H1 (cell line): ENCODE results near the gene SLC35A3. TPM values are rescaled to one million over a fixed set of nuclear protein-coding genes. Genes with fewer than 3 reads are reported as not detected.

Experiments
- CTCF ChIA-PET: fragments of 300-600 bp; sonication (Branson Sonifier 250); formaldehyde crosslinking; loops from one replicate; lab custom pipeline; 2021; ENCODE audit not compliant: partially characterized antibody; lab: Charles Lee
- POLR2A ChIA-PET: fragments of 300-600 bp; sonication (Branson Sonifier 250); formaldehyde crosslinking; loops from one replicate; lab custom pipeline; 2021; ENCODE audit warnings: inconsistent platforms; ENCODE audit not compliant: partially characterized antibody; lab: Charles Lee
- DNase-seq, 2 experiments: peaks; one replicate each; pipeline versions ENCODE4 v3.0.0 to v3.0.0-alpha.2; 2010 to 2022; ENCODE audit warnings: low spot score in 2 of 2, low read depth in 1 of 2, mixed read lengths in 1 of 2
- FAIRE-seq: peaks from 2 replicates; lab custom pipeline; 2011; peaks lifted over from hg19 to GRCh38; lab: Jason Lieb, UNC
- H2AFZ ChIP-seq: 2 replicates; pipeline ENCODE4 v1.8.1; 2012; ENCODE audit warnings: low read length, inconsistent platforms
- H2AK5ac ChIP-seq: 2 replicates; pipeline ENCODE4 v1.6.1; 2013; ENCODE audit warnings: low read depth, low read length
- H2BK120ac ChIP-seq: replicated peaks from 2 replicates; pipeline ENCODE3; 2013; ENCODE audit warnings: low read depth, low read length, inconsistent platforms
- H2BK12ac ChIP-seq: 2 replicates; pipeline ENCODE4 v1.6.1; 2013; ENCODE audit warnings: low read depth, low read length
- H2BK15ac ChIP-seq: 2 replicates; pipeline ENCODE4 v1.6.1; 2013; ENCODE audit warnings: low read length
- H2BK20ac ChIP-seq: 2 replicates; pipeline ENCODE4 v1.6.1; 2013; ENCODE audit warnings: low read length
- H2BK5ac ChIP-seq: 2 replicates; pipeline ENCODE4 v1.6.1; 2013; ENCODE audit warnings: low read depth, low read length
- H3K14ac ChIP-seq: 2 replicates; pipeline ENCODE4 v1.6.1; 2013; ENCODE audit warnings: inconsistent platforms; ENCODE audit not compliant: insufficient read length
- H3K18ac ChIP-seq: 2 replicates; pipeline ENCODE4 v1.6.1; 2013; ENCODE audit warnings: low read length; ENCODE audit errors: extremely low read depth
- H3K23ac ChIP-seq: 2 replicates; pipeline ENCODE4 v1.6.1; 2013; ENCODE audit warnings: inconsistent platforms; ENCODE audit not compliant: insufficient read length
- H3K23me2 ChIP-seq: 2 replicates; pipeline ENCODE4 v1.6.1; 2013; ENCODE audit warnings: low read depth, low read length
- H3K27ac ChIP-seq: 2 replicates; pipeline ENCODE4 v1.6.1; 2011; ENCODE audit warnings: low read depth, low read length, inconsistent platforms
- H3K27me3 ChIP-seq, 4 experiments: replicated peaks in 1 of 4; 1 replicate in 1 of 4; 2 replicates in 3 of 4; pipeline versions ENCODE4 v1.6.1 to v1.8.1; 2011 to 2013; ENCODE audit warnings: low read length in 3 of 4, mild to moderate bottlenecking in 3 of 4, inconsistent platforms in 2 of 4, mixed read lengths in 2 of 4, moderate library complexity in 1 of 4; ENCODE audit not compliant: control insufficient read depth in 3 of 4, insufficient read depth in 3 of 4; ENCODE audit errors: extremely low read depth in 1 of 4
- H3K36me3 ChIP-seq, 4 experiments: 2 replicates each; pipeline versions ENCODE4 v1.6.1 to v1.8.1; 2011 to 2013; ENCODE audit warnings: mild to moderate bottlenecking in 4 of 4, low read length in 3 of 4, moderate library complexity in 2 of 4, control low read depth in 1 of 4, inconsistent platforms in 1 of 4; ENCODE audit not compliant: insufficient read depth in 4 of 4, control insufficient read depth in 2 of 4
- H3K4ac ChIP-seq: replicated peaks from 2 replicates; pipeline ENCODE3; 2013; ENCODE audit warnings: low read length, low read depth, mixed read lengths, inconsistent platforms; ENCODE audit not compliant: insufficient read length
- H3K4me1 ChIP-seq, 4 experiments: replicated peaks in 1 of 4; 1 replicate in 1 of 4; 2 replicates in 3 of 4; pipeline versions ENCODE4 v1.6.1 to v1.8.1; 2011 to 2013; ENCODE audit warnings: low read length in 3 of 4, inconsistent platforms in 2 of 4, mixed read lengths in 1 of 4; ENCODE audit not compliant: insufficient read depth in 4 of 4, control insufficient read depth in 3 of 4
- H3K4me2 ChIP-seq, 2 experiments: 2 replicates each; pipeline versions ENCODE4 v1.6.1 to v1.8.1; 2011 to 2013; ENCODE audit warnings: low read depth in 2 of 2, low read length in 2 of 2, control low read depth in 1 of 2, inconsistent platforms in 1 of 2, mild to moderate bottlenecking in 1 of 2; ENCODE audit not compliant: insufficient read depth in 1 of 2
- H3K4me3 ChIP-seq, 4 experiments: fragments of 200-600, 300-600 bp in 1 of 4; sonication (generic), shearing (Covaris generic), sonication (Bioruptor Twin) in 1 of 4; 2 replicates each; pipeline versions ENCODE4 v1.5.1 to v1.8.1; 2011 to 2016; ENCODE audit warnings: low read length in 4 of 4, low read depth in 3 of 4, control low read depth in 2 of 4, inconsistent platforms in 2 of 4, mild to moderate bottlenecking in 2 of 4, mixed read lengths in 1 of 4, moderate library complexity in 1 of 4; ENCODE audit not compliant: insufficient read depth in 2 of 4; ENCODE audit errors: extremely low read depth in 1 of 4
- H3K56ac ChIP-seq: replicated peaks from 2 replicates; pipeline ENCODE3; 2013; ENCODE audit warnings: low read depth, mild to moderate bottlenecking, mixed read lengths, low read length, inconsistent platforms; ENCODE audit not compliant: insufficient read length
- H3K79me1 ChIP-seq: 2 replicates; pipeline ENCODE4 v1.6.1; 2013; ENCODE audit warnings: low read depth, low read length, control low read depth
- H3K79me2 ChIP-seq, 2 experiments: 2 replicates each; pipeline versions ENCODE4 v1.6.1 to v1.8.1; 2012 to 2013; ENCODE audit warnings: low read length in 2 of 2, mild to moderate bottlenecking in 2 of 2, inconsistent platforms in 1 of 2; ENCODE audit not compliant: insufficient read depth in 2 of 2, control insufficient read depth in 1 of 2
- H3K9ac ChIP-seq, 4 experiments: replicated peaks in 1 of 4; 1 replicate in 1 of 4; 2 replicates in 3 of 4; pipeline versions ENCODE4 v1.6.1 to v1.8.1; 2011 to 2013; ENCODE audit warnings: low read depth in 3 of 4, low read length in 3 of 4, control low read depth in 2 of 4, mild to moderate bottlenecking in 2 of 4, moderate library complexity in 2 of 4, inconsistent platforms in 1 of 4; ENCODE audit errors: extremely low read depth in 1 of 4
- H3K9me3 ChIP-seq, 2 experiments: 2 replicates each; pipeline versions ENCODE4 v1.6.1 to v1.8.1; 2012 to 2013; ENCODE audit warnings: mild to moderate bottlenecking in 2 of 2, moderate library complexity in 2 of 2, control low read depth in 1 of 2, inconsistent platforms in 1 of 2, low read depth in 1 of 2, low read length in 1 of 2, mixed read lengths in 1 of 2; ENCODE audit not compliant: insufficient read depth in 2 of 2
- H4K20me1 ChIP-seq, 2 experiments: replicated peaks in 1 of 2; 2 replicates each; pipeline versions ENCODE3 to v1.8.1; 2011 to 2013; ENCODE audit warnings: inconsistent platforms in 2 of 2, low read length in 2 of 2, mild to moderate bottlenecking in 1 of 2; ENCODE audit not compliant: insufficient read depth in 2 of 2, control insufficient read depth in 1 of 2
- H4K5ac ChIP-seq: 2 replicates; pipeline ENCODE4 v1.6.1; 2013; ENCODE audit warnings: low read length, low read depth, mixed read lengths, inconsistent platforms; ENCODE audit not compliant: insufficient read length
- H4K8ac ChIP-seq: 2 replicates; pipeline ENCODE4 v1.8.0; 2013; ENCODE audit warnings: mild to moderate bottlenecking, moderate library complexity, low read length, inconsistent platforms; ENCODE audit not compliant: insufficient read depth; ENCODE audit errors: extremely low read depth
- H4K91ac ChIP-seq: replicated peaks from 2 replicates; pipeline ENCODE3; 2013; ENCODE audit warnings: low read length, mixed read lengths, inconsistent platforms; ENCODE audit not compliant: insufficient read length
- BACH1 ChIP-seq: IDR thresholded peaks from 2 replicates; pipeline ENCODE4 v1.6.1; 2012; ENCODE audit warnings: low read length, improper control_type of control experiment
- BRCA1 ChIP-seq: IDR thresholded peaks from 2 replicates; pipeline ENCODE4 v1.6.1; 2012; ENCODE audit warnings: low read depth, low read length, improper control_type of control experiment
- CTBP2 ChIP-seq: IDR thresholded peaks from 2 replicates; pipeline ENCODE4 v1.7.0; 2011; ENCODE audit warnings: borderline replicate concordance, mild to moderate bottlenecking, moderate library complexity, mixed read lengths, low read length; ENCODE audit not compliant: insufficient read depth, insufficient read length
- E2F6 ChIP-seq: IDR thresholded peaks from 2 replicates; pipeline ENCODE4 v1.6.1; 2012; ENCODE audit warnings: inconsistent platforms
- POLR2AphosphoS5 ChIP-seq: IDR thresholded peaks from 2 replicates; pipeline ENCODE4 v1.6.1; 2011; ENCODE audit warnings: low read depth, low read length
- RXRA ChIP-seq: IDR thresholded peaks from 2 replicates; pipeline ENCODE4 v1.6.1; 2011; ENCODE audit warnings: low read depth, mild to moderate bottlenecking, low read length, moderate library complexity; ENCODE audit not compliant: insufficient read depth
- SIRT6 ChIP-seq: IDR thresholded peaks from one replicate; pipeline ENCODE4 v1.7.1; 2012; ENCODE audit warnings: low read length, inconsistent platforms
- WGBS, 2 experiments: shearing (Covaris generic) in 1 of 2; methylation state at CpG; one replicate each; pipeline versions ENCODE4 v1.1.6 to v1.1.7; 2013 to 2015; ENCODE audit warnings: low lambda C conversion rate in 2 of 2, mixed read lengths in 2 of 2, inconsistent platforms in 1 of 2, low coverage in 1 of 2, missing lambda C conversion rate in 1 of 2; ENCODE audit not compliant: insufficient replicate concordance in 2 of 2, insufficient coverage in 1 of 2, insufficient read length in 1 of 2; ENCODE audit errors: extremely low coverage in 1 of 2, missing lambda C conversion rate in 1 of 2; 5-methylcytosine and 5-hydroxymethylcytosine counted together
- polyA plus RNA-seq, 7 experiments: library from polyadenylated mRNA; depleted of rRNA in 3 of 7; stranded (reverse) in 5 of 7; unstranded in 2 of 7; fragments of >200 nt in 5 of 7; fragments of 200-250 nt in 2 of 7; gene quantifications; 1 replicate in 5 of 7; 2 replicates in 1 of 7; 4 replicates in 1 of 7; pipeline versions ENCODE4 v1.2.1 to v1.2.3, GENCODE V29; 2011 to 2013; ENCODE audit warnings: missing spikeins in 2 of 7, mixed read lengths in 2 of 7
- total RNA-seq: library from RNA; stranded (reverse); fragmentation: NEBNext Ultra II Directional; extraction: Animal tissue kit (Norgen Biotek cat#: 25700); gene quantifications from 2 replicates; pipeline ENCODE4 v1.2.1, GENCODE V29; 2021

The SLC35A3 gene
- total and polyA plus RNA-seq, 2 of the 8 experiments (the other 6 are each of a cell fraction or from before 2014, with no cell fraction given), result 3.0 to 13.8 TPM

GRCh38 chr1:99965646-99966375 is 4.0 kb upstream of the SLC35A3 start:
- Histone ChIP-seq H3K23ac (no peak overlapping the region), H3K9me3 (no peaks in the 10 kb centered on the region), H3K23me2 (peaks cover 8% of the 10 kb centered on the region), H2BK15ac (no peak overlapping the region), H2BK5ac (no peak overlapping the region), H2BK120ac (no peak overlapping the region), H3K79me2 (no peaks in the 10 kb centered on the region), H2AFZ (no peak overlapping the region), H3K36me3 (no peaks in the 10 kb centered on the region), H3K9ac (no peak overlapping the region), H2BK20ac (no peak overlapping the region), H3K18ac (no peak overlapping the region), H3K27me3 (no peaks in the 10 kb centered on the region), H4K5ac (no peak overlapping the region), H3K14ac (no peak overlapping the region), H3K79me1 (no peaks in the 10 kb centered on the region), H3K27ac (no peak overlapping the region), H4K91ac (no peak overlapping the region), H2AK5ac (no peak overlapping the region), H3K4me2 (no peak overlapping the region), H3K56ac (no peak overlapping the region), H3K4me1 (peaks cover 0 to 8% (median 3%) of the 10 kb centered on the region in 4 experiments; a peak in 4 of 7 replicates), H3K4me3 (no peak overlapping the region), H3K4ac (no peak overlapping the region), H4K20me1 (no peaks in the 10 kb centered on the region), H2BK12ac (no peak overlapping the region), H4K8ac (no peak overlapping the region)
- no peak for FAIRE-seq
- CTCF ChIA-PET, result no interaction called here
- no peak for DNase-seq
- POLR2A ChIA-PET, result no interaction called here
- WGBS, 2 experiments, result 83% methylated on average over 2 of the region's 2 CpGs; no CpG with 5 or more reads in 1 of the 2 experiments
- no peak for TF ChIP-seq CTBP2
- no peak for TF ChIP-seq SIRT6
- no peak for TF ChIP-seq E2F6
- no peak for TF ChIP-seq BACH1
- no peak for TF ChIP-seq BRCA1
- no peak for TF ChIP-seq POLR2AphosphoS5
- TF ChIP-seq RXRA, result no peak
